Cortex of kidney (tissue), 1 donor: ENCODE data around the gene GKAP1.
"Not testable (repeated sequence)": the region's sequence is repeated elsewhere in the genome, so short reads cannot be mapped to it uniquely, and the experiment has no call there.

Source experiments
- DNase-seq: peaks from one replicate; lab custom pipeline; 2025; lab: John Stamatoyannopoulos, UW

The GKAP1 gene

DNA sequence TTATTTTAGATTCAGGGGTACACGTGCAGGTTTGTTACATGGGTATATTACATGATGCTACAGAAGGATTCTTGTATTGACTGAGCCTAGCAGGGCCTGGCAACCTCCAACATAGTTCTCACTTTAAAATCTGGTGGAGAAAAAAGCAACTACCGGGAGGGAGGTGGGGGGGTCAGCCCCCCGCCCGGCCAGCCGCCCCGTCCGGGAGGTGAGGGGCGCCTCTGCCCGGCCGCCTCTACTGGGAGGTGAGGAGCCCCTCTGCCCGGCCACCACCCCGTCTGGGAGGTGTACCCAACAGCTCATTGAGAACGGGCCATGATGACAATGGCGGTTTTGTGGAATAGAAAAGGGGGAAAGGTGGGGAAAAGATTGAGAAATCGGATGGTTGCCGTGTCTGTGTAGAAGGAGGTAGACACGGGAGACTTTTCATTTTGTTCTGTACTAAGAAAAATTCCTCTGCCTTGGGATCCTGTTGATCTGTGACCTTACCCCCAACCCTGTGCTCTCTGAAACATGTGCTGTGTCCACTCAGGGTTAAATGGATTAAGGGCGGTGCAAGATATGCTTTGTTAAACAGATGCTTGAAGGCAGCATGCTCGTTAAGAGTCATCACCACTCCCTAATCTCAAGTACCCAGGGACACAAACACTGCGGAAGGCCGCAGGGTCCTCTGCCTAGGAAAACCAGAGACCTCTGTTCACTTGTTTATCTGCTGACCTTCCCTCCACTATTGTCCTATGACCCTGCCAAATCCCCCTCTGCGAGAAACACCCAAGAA is 88.8 kb downstream of the GKAP1 start:
- DNase-seq = not testable (repeated sequence)

DNA sequence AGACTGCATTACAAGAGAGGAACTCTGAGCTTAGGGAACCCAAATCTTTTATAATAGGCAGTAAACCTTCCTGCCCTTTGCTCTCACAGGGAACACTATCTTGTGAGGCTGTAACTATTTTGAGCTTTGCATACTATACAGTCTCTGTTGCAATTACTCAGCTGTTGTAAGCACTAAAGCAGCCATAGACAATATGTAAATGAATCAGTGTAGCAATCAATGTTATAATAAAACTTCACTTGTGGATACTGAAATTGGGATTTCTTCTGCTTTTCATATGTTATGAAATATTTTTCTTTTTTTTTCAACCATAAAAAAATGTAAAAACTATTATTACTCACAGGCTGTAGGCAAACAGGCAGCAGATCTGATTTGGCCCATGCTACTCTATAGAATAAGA is 93.1 kb downstream of the GKAP1 start:
- DNase-seq = no peak

DNA sequence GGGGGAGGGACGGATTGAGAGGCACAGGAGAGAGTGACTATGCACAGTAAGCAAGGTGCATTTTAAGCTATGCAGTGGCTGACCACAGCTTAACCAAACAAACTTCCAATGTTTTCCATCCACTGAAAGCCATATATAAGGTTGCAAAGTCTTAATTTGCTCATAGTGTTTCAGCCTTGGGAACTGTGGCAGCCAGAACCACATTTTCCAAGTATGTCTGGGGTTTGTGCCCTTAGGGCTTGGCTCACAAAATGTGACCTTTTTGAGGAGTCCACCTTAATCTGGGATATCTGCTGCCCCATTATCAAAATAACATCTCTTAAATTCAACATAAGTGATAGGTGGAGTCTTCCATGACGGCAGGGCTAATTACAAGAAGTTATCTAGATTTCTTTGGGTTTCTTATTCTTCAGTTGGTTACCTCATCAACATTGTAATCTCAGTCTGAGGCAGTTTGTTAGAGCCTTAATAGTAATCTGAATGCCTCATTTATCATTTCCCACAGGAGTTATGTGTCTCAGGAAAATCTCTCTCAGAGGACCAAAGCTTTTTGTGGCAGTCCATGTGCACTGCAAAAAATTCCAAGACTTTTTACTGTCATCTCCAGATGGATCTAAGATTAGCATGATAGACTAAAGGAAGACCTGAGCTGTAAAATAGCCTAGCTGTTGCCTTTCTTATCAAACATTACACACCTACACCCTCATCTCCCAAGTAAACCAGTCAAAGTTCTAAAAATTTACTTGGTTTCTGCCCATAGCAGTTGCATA is 94.7 kb downstream of the GKAP1 start:
- DNase-seq = no peak

DNA sequence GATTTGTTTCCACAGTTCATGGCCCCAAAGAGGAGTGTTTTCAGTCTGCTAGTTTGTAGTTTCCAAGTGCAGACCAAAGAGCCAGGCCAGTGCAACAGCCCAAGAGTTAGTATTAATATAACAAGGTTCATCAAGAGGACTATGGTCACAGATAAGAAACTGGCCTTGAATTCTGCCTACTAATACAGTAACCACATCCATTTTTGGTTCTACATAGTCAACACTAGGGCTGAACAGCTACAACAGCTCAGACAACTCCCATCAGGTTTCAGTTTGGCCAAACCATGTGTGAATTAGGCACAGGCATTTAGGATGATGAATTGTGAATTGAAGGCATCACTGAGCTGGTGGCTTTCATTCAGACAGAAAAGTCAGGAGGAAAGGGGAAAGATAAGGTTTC is 96.1 kb downstream of the GKAP1 start:
- DNase-seq = no peak

DNA sequence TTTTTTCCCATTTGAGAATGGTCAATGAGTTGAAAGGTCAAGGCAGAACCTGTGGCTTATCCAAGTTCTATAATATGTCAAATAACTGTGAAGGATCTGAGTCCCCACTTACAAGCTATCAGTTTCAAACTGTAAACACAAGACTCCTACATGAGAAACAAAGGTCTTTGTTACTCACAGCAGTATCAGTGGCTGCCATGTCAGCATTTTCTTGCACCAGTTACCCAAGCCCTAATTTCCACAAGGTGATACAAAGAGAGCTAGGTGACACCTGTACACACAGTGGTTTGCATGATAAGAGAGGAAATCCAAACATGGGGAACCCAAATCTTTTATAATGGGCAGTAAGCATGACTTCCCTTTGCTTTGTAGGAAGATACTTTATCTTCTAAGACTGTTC is 101.8 kb downstream of the GKAP1 start:
- DNase-seq = no peak

DNA sequence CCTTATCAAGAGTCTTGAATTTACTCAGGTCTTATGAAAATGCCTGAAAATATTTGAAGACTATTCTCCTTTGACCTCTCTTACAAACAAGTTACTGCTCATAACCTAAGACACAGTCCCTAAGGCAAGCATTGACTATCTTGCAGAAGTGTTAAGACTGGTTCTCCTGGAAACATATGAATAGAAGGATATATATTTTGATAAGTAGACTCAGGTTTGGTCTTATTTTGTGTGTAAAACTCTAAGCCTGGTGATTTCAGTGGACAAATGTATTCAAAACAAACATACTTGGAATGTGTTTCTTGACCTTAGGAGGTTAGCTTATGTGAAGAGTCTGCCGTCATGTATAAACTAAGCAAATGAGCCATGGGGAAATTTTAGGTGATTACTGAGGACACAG is 102.3 kb downstream of the GKAP1 start:
- no peak for DNase-seq

DNA sequence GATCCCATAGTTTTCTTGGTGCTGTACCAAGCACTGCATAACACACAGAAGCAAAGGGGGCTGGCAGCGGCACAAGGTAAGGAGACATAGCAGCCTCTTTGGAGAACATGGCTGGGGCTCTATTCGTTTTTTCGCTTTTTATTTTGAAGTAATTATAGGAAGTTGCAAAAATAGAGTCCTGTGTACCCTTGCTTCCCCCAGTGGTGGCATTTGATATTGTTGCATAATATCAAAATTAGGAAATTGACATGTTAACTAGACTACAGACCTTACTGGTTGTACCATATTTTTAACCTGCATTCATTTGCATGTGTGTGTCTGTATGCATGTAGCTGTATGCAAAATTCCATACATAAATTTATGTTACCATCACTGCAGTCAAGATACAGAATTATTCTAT is 103.2 kb downstream of the GKAP1 start:
- DNase-seq = no peak

DNA sequence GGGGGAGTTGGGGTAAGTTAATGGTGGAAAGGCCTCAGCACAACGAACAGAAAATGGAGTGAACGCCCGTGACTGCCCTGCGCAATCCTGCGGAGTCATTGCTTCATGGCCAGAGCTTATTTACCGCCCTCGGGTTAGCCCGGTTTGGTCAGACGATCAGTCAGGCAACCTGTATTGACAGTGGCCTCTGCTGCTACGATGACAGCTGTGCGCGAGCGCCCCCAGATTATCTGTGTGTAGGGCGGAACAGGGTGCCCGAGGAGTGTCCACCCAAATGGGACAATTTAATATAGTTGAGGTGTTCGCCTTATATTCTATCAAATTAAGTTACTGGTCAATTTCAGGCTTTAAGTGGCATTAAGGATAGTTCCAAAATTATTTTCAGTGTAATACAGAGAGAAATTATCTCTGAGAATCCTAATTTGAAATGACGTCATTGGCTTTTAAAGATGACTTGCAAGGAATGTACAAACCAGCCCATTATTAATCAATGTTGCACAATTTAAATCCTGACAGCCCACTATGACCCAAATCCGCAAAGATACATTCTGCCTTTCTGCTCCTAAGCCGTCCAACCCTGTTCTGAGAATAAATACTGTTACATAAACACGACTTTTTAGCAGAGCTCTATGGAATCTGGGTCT is 108.9 kb downstream of the GKAP1 start:
- no peak for DNase-seq

DNA sequence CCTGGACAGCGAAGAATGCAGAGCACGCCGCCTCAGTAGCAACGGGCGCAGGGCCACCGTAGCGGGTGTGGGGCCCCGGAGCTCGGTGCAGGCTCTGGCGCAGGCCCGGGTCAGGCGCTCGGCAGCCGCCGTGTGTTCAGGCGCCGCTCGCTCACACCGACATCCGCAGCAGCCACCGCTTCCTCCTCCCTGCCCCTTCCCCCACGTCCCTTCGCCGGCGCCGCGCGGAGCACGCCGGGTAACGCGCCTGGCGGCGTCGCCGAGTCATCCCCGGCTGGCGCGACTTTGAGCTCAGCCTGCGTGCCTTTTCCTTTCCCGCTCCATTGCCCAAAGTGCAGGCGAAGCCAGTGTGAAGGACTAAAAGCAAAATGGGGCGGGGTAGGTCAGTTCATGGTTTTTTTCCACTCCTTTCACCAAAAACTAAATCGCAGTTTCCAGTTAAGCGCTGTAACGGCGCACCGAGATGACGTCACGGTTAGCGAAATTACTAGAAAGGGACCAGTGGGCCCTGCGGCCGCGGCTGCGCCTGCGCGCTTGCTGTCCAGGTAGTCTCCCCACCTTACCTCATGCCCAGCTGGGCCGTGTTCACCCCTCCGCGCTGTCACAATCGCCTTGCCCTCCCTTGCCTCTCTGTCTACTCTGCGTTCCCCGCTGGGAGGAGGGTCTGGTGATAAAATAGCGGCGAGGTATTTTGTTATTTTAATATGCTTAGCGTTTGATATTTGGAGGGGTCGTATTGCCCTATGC is 109.6 kb downstream of the GKAP1 start, which contains the start of gene UBQLN1:
TSS of gene UBQLN1 (minus strand) at position 191 of the 747 bp plus-strand sequence. CDS start 279 bp downstream, outside the sequence.
- peak; percentile 53 for DNase-seq

DNA sequence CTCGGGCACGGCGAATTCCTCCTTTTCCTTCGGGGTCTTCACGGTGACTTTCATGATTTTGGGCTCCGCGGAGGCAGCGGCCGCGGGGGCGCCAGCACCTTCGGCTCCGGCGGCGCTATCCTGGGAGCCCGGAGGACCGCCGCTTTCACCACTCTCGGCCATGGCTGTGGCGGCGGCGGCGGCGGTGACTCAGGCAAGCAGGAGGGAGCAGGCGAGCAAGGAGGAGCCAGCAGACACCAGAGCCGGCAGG is 110.1 kb downstream of the GKAP1 start:
- no peak for DNase-seq

DNA sequence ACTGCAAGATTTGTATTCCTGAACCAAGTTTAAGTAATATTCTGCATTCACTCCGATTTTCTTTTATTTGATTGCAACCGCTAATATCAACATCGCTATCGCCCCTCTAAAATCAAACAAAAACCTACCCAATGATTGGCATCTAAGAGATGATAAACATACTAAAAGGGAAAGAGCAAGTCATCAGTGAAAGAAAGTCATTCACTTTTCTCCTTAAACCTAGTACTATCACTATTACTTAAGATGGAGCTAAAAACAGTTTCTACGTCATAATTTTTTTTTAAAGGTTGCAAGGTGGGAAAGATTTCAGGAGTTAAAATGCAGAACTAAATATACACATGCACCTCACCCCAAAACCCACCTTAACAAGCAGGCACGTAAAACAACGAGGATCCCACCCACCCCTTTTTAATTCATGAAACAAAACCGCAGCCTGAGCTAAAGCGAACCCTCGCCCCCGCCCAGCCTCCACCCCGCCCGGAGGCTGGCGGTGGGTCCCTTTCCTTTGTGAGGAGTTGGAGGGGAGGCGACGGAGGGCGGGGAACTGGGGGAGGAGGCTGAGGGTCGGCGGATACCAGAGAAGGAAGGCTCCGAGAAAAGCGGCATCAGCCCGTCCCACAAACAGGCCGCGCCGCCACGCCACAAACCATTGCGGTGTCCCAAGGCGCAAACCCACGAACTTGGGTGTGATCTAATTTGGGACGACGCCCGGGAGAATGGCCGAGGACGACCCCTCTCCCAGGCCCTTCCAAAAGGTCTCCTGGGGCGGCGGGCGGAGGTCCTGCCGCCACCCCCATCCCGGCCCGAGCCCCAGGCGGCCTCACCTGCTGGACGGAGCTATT is 110.7 kb downstream of the GKAP1 start:
- no peak for DNase-seq

DNA sequence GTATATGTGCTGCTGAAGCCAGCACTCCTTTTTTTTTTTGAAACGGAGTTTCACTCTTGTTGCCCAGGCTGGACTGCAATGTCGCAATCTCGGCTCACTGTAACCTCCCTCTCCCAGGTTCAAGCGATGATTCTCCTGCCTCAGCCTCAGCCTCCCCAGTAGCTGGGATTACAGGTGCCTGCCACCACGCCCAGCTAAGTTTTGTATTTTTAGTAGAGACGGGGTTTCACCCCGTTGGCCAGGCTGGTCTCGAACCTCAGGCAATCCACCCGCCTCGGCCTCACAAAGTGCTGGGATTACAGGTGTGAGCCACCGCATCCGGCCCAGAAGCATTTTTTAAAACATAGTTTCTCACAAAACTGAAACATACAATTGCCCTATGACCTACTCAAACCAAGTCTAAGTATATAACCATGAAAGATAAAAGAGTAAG is 112.3 kb downstream of the GKAP1 start:
- DNase-seq = not testable (repeated sequence)

DNA sequence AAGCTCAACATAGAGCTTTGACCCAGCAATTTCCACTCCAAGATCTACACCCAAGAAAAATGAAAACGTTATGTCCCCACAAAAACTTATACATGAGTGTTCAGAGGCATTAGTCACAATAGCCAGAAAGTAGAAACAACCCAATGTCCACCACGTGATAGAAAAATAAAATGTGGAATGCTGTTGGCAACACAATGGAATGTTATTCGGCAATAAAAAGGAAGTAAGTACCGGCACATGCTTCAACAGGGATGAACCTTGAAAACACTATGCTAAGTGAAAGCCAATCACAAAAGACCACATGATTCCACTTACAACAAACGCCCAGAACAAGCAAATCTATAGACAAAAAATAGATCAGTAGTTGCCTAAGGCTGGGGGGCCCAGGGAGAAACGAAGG is 115.8 kb downstream of the GKAP1 start:
- no peak for DNase-seq

DNA sequence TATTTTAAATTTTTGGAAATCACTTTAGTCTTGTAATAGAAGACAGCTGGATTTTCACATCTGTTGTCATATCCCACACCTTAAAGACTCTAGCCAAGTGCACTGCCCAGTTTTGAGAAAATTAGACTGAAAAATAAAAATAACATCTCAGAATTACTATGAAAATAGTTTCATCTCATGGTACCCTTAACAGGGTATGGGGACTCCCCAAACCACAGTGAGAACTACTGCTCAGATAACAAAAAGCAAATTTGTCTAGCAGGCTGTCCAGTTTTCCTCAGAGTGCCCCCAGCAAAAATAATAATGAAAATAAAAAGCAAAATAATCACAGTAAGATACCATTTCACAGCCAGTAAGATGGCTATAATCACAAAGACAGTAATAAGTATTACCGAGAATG is 116.3 kb downstream of the GKAP1 start:
- DNase-seq = no peak

DNA sequence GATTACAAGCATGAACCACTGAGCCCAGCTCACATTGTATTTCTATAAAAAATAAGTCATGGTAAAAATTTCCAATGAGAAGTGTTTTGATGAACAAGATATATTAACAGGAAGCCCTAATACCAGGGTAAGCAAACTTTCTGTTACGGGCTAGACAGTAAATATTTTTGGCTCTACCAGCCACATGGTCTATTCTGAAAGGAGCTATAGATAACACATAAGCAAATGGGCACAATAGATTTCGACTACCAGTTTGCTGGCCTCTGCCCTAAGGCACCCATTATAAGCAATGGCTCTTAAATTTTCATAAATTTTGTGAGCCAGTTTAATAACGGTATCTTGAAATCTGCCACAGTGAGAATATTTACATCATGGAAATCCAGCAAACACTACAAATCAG is 118.0 kb downstream of the GKAP1 start:
- no peak for DNase-seq

DNA sequence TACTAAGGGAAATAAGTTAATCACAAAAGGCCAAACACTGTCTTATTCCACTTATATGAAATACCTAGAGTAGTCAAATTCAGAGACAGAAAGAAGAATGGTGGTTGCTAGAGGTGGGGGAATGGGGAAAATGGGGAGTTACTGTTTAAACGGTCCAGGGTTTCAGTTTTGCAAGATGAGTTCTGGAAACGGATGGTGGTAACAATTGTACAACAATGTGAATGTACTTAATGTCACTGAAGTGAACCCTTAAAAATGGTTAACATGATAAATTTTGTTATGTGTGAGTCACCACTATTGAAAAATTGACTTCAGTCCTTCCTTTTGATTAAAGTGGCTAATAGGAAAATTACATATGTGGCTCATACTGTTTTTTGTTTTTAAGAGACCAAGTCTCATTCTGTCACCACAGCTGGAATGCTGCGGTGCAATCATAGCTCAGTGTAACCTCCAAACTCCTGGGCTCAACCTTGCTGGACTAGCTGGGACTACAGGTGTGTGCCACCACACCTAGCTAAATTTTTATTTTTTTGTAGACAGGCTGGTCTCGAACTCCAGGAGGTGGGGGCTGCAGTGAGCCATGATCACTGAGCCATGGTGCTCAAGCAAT is 118.5 kb downstream of the GKAP1 start:
- no peak for DNase-seq

DNA sequence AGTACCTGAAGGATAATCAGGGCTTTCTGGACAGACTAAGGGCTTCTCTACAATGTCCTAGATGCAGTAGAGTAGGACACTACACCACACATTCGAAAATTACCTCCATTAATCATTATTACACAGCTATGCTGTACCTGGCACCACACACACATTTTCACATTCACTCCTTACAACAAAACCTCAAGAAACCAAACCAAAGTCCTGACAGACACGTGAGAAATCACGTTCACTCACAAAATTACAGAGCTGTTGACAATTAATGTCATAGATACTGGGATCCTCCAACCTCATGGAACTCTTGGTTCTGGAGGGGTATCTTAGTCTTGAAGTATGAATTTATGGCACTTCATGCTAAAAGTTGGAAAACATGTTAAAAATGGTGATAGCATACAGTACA is 126.1 kb downstream of the GKAP1 start:
- DNase-seq = no peak
